ENCODE data around the gene DDC.
"Not testable (repeated sequence)": the region's sequence is repeated elsewhere in the genome, so short reads cannot be mapped to it uniquely, and the experiment has no call there.

DDC gene

GRCh38 chr7:50533866-50534265, 31.3 kb downstream of the DDC start:
- Mint-ChIP-seq H3K27ac (no peak overlapping the region), H3K4me1 (ENCODE audit: low read depth) (peaks cover 30% of the 10 kb centered on the region), H3K9me3 (no peaks in the 10 kb centered on the region), H3K4me3 (no peak overlapping the region), H3K36me3 (ENCODE audit: low read depth) (no peaks in the 10 kb centered on the region), H3K27me3 (peaks cover 21% of the 10 kb centered on the region)
- DNase-seq, result no peak

- H3K9me3 Mint-ChIP-seq, result no peaks in the 10 kb centered on the region
- DNase-seq, result no peak
- H3K27me3 Mint-ChIP-seq, result peaks cover 28% of the 10 kb centered on the region
- H3K4me3 Mint-ChIP-seq, result no peak overlapping the region
- peak overlapping the region; percentile 88 for H3K27ac Mint-ChIP-seq
- H3K4me1 Mint-ChIP-seq (ENCODE audit: low read depth), result peaks cover 30% of the 10 kb centered on the region
- no peaks in the 10 kb centered on the region for H3K36me3 Mint-ChIP-seq (ENCODE audit: low read depth)
These were observed 33.3 kb downstream of the DDC start for GRCh38 chr7:50531928-50532327.

GRCh38 chr7:50531401-50531911, 33.7 kb downstream of the DDC start:
- Mint-ChIP-seq H3K9me3 (no peaks in the 10 kb centered on the region), H3K4me3 (peak overlapping the region; percentile 31), H3K27ac (peak overlapping the region; percentile 88), H3K36me3 (ENCODE audit: low read depth) (no peaks in the 10 kb centered on the region), H3K27me3 (peaks cover 28% of the 10 kb centered on the region), H3K4me1 (ENCODE audit: low read depth) (peaks cover 30% of the 10 kb centered on the region)
- DNase-seq, result no peak

- H3K4me1 Mint-ChIP-seq (ENCODE audit: low read depth), result peaks cover 30% of the 10 kb centered on the region
- no peak for DNase-seq
- H3K36me3 Mint-ChIP-seq (ENCODE audit: low read depth), result no peaks in the 10 kb centered on the region
- H3K9me3 Mint-ChIP-seq, result no peaks in the 10 kb centered on the region
- peaks cover 24% of the 10 kb centered on the region for H3K27me3 Mint-ChIP-seq
- peak overlapping the region; percentile 88 for H3K27ac Mint-ChIP-seq
- H3K4me3 Mint-ChIP-seq, result peak overlapping the region; percentile 31
These were observed 34.4 kb downstream of the DDC start for GRCh38 chr7:50530766-50531165.

- Mint-ChIP-seq H3K9me3 (no peaks in the 10 kb centered on the region), H3K36me3 (ENCODE audit: low read depth) (no peaks in the 10 kb centered on the region), H3K4me1 (ENCODE audit: low read depth) (peaks cover 19% of the 10 kb centered on the region), H3K27me3 (peaks cover 24% of the 10 kb centered on the region), H3K27ac (no peak overlapping the region), H3K4me3 (no peak overlapping the region)
- DNase-seq, result no peak
These were observed 35.9 kb downstream of the DDC start for GRCh38 chr7:50529093-50529862.

- Mint-ChIP-seq H3K36me3 (ENCODE audit: low read depth) (no peaks in the 10 kb centered on the region), H3K27ac (no peak overlapping the region), H3K27me3 (peaks cover 24% of the 10 kb centered on the region), H3K4me3 (no peak overlapping the region), H3K9me3 (no peaks in the 10 kb centered on the region), H3K4me1 (ENCODE audit: low read depth) (peaks cover 19% of the 10 kb centered on the region)
- no peak for DNase-seq
These were observed 36.7 kb downstream of the DDC start for GRCh38 chr7:50528266-50529092.

GRCh38 chr7:50519350-50519749, 45.9 kb downstream of the DDC start:
- not testable (repeated sequence) for H3K4me3 Mint-ChIP-seq; H3K4me1 Mint-ChIP-seq (ENCODE audit: low read depth); H3K27ac Mint-ChIP-seq; H3K36me3 Mint-ChIP-seq (ENCODE audit: low read depth); DNase-seq
- Mint-ChIP-seq H3K27me3 (peaks cover 64% of the 10 kb centered on the region), H3K9me3 (peaks cover 13% of the 10 kb centered on the region)

- H3K27me3 Mint-ChIP-seq, result peaks cover 59% of the 10 kb centered on the region
These were observed 51.9 kb downstream of the DDC start for GRCh38 chr7:50513166-50513871.

GRCh38 chr7:50512384-50512783, 52.8 kb downstream of the DDC start:
- Mint-ChIP-seq H3K27ac (no peak overlapping the region), H3K4me1 (ENCODE audit: low read depth) (no peaks in the 10 kb centered on the region), H3K9me3 (peaks cover 4% of the 10 kb centered on the region), H3K36me3 (ENCODE audit: low read depth) (no peaks in the 10 kb centered on the region), H3K4me3 (no peak overlapping the region), H3K27me3 (peaks cover 57% of the 10 kb centered on the region)
- no peak for DNase-seq

More at GRCh38 chr7:50513166-50513871, 51.9 kb downstream of the DDC start:
- Mint-ChIP-seq H3K4me1 (ENCODE audit: low read depth) (no peaks in the 10 kb centered on the region), H3K27ac (no peak overlapping the region), H3K4me3 (no peak overlapping the region), H3K36me3 (ENCODE audit: low read depth) (no peaks in the 10 kb centered on the region), H3K9me3 (peaks cover 4% of the 10 kb centered on the region)
- no peak for DNase-seq

GRCh38 chr7:50509459-50509858, 55.7 kb downstream of the DDC start:
- Mint-ChIP-seq H3K4me3 (no peak overlapping the region), H3K36me3 (ENCODE audit: low read depth) (no peaks in the 10 kb centered on the region), H3K27me3 (peaks cover 33% of the 10 kb centered on the region), H3K9me3 (no peaks in the 10 kb centered on the region), H3K4me1 (ENCODE audit: low read depth) (no peaks in the 10 kb centered on the region), H3K27ac (no peak overlapping the region)
- no peak for DNase-seq

GRCh38 chr7:50508471-50508943, 56.7 kb downstream of the DDC start:
- no peaks in the 10 kb centered on the region for H3K4me1 Mint-ChIP-seq (ENCODE audit: low read depth)
- no peaks in the 10 kb centered on the region for H3K9me3 Mint-ChIP-seq
- no peak for DNase-seq
- H3K27me3 Mint-ChIP-seq, result peaks cover 24% of the 10 kb centered on the region
- no peak overlapping the region for H3K4me3 Mint-ChIP-seq
- H3K36me3 Mint-ChIP-seq (ENCODE audit: low read depth), result no peaks in the 10 kb centered on the region
- H3K27ac Mint-ChIP-seq, result no peak overlapping the region

GRCh38 chr7:50507898-50508470, 57.2 kb downstream of the DDC start:
- Mint-ChIP-seq H3K9me3 (no peaks in the 10 kb centered on the region), H3K27ac (no peak overlapping the region), H3K36me3 (ENCODE audit: low read depth) (no peaks in the 10 kb centered on the region), H3K27me3 (peaks cover 19% of the 10 kb centered on the region), H3K4me1 (ENCODE audit: low read depth) (no peaks in the 10 kb centered on the region), H3K4me3 (no peak overlapping the region)
- no peak for DNase-seq

GRCh38 chr7:50505553-50506210, 59.5 kb downstream of the DDC start:
- no peaks in the 10 kb centered on the region for H3K4me1 Mint-ChIP-seq (ENCODE audit: low read depth)
- no peak overlapping the region for H3K27ac Mint-ChIP-seq
- no peaks in the 10 kb centered on the region for H3K36me3 Mint-ChIP-seq (ENCODE audit: low read depth)
- peaks cover 11% of the 10 kb centered on the region for H3K27me3 Mint-ChIP-seq
- no peak for DNase-seq
- H3K4me3 Mint-ChIP-seq, result no peak overlapping the region
- no peaks in the 10 kb centered on the region for H3K9me3 Mint-ChIP-seq
